GM19397 (cell line): ENCODE results near the gene LZTS3.
"Not testable (repeated sequence)": the region's sequence is repeated elsewhere in the genome, so short reads cannot be mapped to it uniquely, and the experiment has no call there.

Experiments
- ATAC-seq: cut with Tn5 transposase; IDR thresholded peaks from one replicate; pipeline ENCODE4 v1.9.1; 2021; ENCODE audit warnings: mild to moderate bottlenecking, moderate library complexity; ENCODE audit not compliant: unreplicated experiment

The LZTS3 gene

GRCh38 chr20:3172933-3173609, at the start of gene LZTS3:
Gene LZTS3, minus strand, starts transcription at chr20:3173549. Its CDS starts 6,386 bp downstream, at chr20:3167163.
- peak; percentile 36 for ATAC-seq

GRCh38 chr20:3221398-3222226, 48.3 kb upstream of the LZTS3 start:
- no peak for ATAC-seq

- ATAC-seq = peak; percentile 54
Observed at GRCh38 chr20:3218307-3218988, 45.1 kb upstream of the LZTS3 start.

- ATAC-seq = not testable (repeated sequence)
Observed at GRCh38 chr20:3215359-3215917, 42.1 kb upstream of the LZTS3 start.

GRCh38 chr20:3213226-3213625, 39.9 kb upstream of the LZTS3 start:
- ATAC-seq = no peak

- no peak for ATAC-seq
Observed at GRCh38 chr20:3210346-3210745, 37.0 kb upstream of the LZTS3 start.

- ATAC-seq = no peak
Observed at GRCh38 chr20:3209946-3210317, 36.6 kb upstream of the LZTS3 start.

- ATAC-seq = peak; percentile 51
Observed at GRCh38 chr20:3209257-3209945, 36.1 kb upstream of the LZTS3 start, which contains the start of gene ITPA. Gene ITPA, plus strand, starts transcription at chr20:3209498. Its CDS starts 54 bp downstream, at chr20:3209552.

- ATAC-seq = no peak
Observed at GRCh38 chr20:3208786-3209256, 35.5 kb upstream of the LZTS3 start.

- ATAC-seq = peak; percentile 85
Observed at GRCh38 chr20:3204124-3204794, 30.9 kb upstream of the LZTS3 start, which contains the start of gene DDRGK1. Gene DDRGK1, minus strand, starts transcription at chr20:3204682. Its CDS starts 55 bp downstream, at chr20:3204627.

GRCh38 chr20:3203315-3204123, 30.2 kb upstream of the LZTS3 start:
- ATAC-seq = peak; percentile 9

GRCh38 chr20:3202965-3203314, 29.6 kb upstream of the LZTS3 start:
- no peak for ATAC-seq

- no peak for ATAC-seq
Observed at GRCh38 chr20:3199976-3200755, 26.8 kb upstream of the LZTS3 start.

- ATAC-seq = no peak
Observed at GRCh38 chr20:3199206-3199605, 25.9 kb upstream of the LZTS3 start.

GRCh38 chr20:3195590-3196237, 22.4 kb upstream of the LZTS3 start:
- no peak for ATAC-seq

GRCh38 chr20:3194617-3195280, 21.4 kb upstream of the LZTS3 start:
- no peak for ATAC-seq
